HG02763 (cell line): ENCODE data around the gene FER1L5.
A peak's percentile ranks its signal among the peaks of the same experiment; 100 is the strongest.

Experiments used
- ATAC-seq: cut with Tn5 transposase; IDR thresholded peaks from one replicate; pipeline ENCODE4 v1.9.1; 2021; ENCODE audit warnings: mild to moderate bottlenecking, moderate library complexity; ENCODE audit not compliant: unreplicated experiment

The FER1L5 gene

GRCh38 chr2:96739076-96739632 is 96.6 kb downstream of the FER1L5 start:
- no peak for ATAC-seq

DNA sequence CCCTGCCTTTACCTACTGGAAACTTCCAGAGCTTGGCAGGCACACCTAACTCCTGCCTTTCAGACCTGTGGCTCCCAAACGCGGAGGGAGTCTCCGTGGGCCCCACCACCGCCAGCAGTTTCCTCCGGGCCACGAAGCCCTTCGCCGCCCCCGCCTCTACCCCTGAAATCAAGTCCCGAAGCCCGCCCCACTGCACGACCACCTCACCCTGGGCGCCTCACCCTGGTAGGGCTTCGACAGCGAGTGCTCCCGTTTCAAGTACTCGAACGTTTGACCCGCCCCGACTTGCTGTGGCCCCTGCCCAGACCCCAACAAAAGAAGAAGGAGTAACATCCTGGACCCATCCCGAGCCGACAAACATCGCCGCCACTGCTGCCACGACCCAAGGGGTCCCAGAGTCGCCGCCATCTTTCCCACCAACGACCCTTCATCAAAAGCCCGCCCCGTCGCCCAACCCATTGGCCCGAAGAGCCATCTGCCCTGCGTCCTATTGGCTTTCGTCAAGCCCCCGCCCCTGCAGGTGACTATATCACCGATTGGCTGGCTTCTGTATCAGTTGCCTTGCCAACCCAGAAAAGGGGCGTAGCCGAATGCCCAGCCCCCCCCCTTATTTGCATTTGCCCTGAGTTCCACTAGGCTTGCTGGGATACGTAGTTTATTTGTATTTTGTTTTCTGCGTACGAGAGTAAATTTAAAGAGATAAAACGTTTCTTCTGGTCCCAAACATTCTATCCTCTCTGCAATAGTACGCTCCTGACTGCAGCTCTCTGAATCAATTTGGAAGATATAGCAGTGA is 97.3 kb downstream of the FER1L5 start, which contains the start of gene LMAN2L:
LMAN2L (minus strand) TSS at position 432 of the 796 bp plus-strand sequence; CDS start at position 408, 24 bp downstream.
- peak; percentile 100 for ATAC-seq

GRCh38 chr2:96747061-96747617 is 104.6 kb downstream of the FER1L5 start:
- no peak for ATAC-seq

DNA sequence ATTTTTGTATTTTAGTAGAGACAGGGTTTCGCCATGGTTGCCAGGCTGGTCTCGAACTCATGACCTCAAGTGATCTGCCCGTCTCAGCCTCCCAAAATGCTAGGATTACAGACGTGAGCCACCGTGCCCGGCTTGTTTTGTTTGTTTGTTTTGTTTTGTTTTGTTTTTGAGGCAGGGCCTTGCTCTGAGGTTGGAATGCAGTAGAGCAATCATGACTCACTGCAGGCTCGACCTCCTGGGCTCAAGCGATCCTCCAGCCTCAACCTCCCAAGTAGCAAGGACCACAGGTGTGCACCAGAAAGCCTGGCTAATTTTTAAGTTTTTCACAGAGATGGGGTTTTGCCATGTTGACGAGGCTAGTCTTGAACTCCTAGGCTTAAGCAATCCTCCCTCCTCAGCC is 109.2 kb downstream of the FER1L5 start:
- no peak for ATAC-seq

- no peak for ATAC-seq
These were observed 111.2 kb downstream of the FER1L5 start for GRCh38 chr2:96753661-96754282.

DNA sequence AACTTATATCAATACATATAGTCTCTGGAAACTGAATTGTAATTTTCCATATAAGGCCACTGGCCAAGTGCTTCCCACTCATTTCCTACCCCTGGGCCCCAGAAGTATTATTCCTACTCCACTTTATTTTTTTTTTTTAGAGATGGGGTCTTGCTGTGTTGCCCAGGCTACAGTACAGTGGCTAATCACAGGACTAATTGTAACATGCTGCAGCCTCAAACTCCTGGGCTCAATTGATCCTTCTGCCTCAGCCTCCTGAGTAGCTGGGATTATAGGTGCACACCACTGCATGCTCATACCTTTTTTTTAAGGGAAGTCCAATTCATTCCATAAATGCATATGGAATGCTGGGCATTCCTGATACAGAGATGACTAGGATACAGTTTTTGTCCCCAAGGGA is 111.8 kb downstream of the FER1L5 start:
- ATAC-seq = no peak
